AG04450 (cell line): Measurements from ENCODE around the gene ATP6V0B. TPM values are rescaled to one million over a fixed set of nuclear protein-coding genes. Genes with fewer than 3 reads are reported as not detected.

Source experiments
- CTCF ChIA-PET: fragments of 300-600, 350-600 bp; formaldehyde crosslinking; extraction: SDS; loops from one replicate; lab custom pipeline; 2022; ENCODE audit warnings: antibody characterized with exemption, inconsistent platforms; lab: Charles Lee
- POLR2A ChIA-PET: fragments of 350-600 bp; formaldehyde crosslinking; extraction: SDS; loops from one replicate; lab custom pipeline; 2021; ENCODE audit warnings: antibody characterized with exemption, inconsistent platforms; lab: Yijun Ruan, JAX
- DNase-seq: peaks from one replicate; pipeline ENCODE4 v3.0.0-alpha.2; 2011; ENCODE audit warnings: low read depth, low spot score
- H3K27ac ChIP-seq: one replicate; pipeline ENCODE4 v1.5.1; 2012; ENCODE audit warnings: low read depth, low read length, control low read depth
- H3K27me3 ChIP-seq: one replicate; pipeline ENCODE4 v1.6.0; 2012; ENCODE audit warnings: low read length; ENCODE audit not compliant: control insufficient read depth, insufficient read depth
- H3K4me3 ChIP-seq: 2 replicates; pipeline ENCODE4 v1.5.1; 2011; ENCODE audit warnings: mild to moderate bottlenecking, low read depth, low read length, control low read depth
- H3K9me3 ChIP-seq: 2 replicates; pipeline ENCODE4 v1.5.1; 2012; ENCODE audit warnings: low read length; ENCODE audit not compliant: control insufficient read depth, insufficient read depth
- CTCF ChIP-seq: IDR thresholded peaks from 2 replicates; pipeline ENCODE4 v1.5.1; 2011; ENCODE audit warnings: low read depth, low read length, control low read depth, inconsistent platforms
- polyA plus RNA-seq: library from polyadenylated mRNA; depleted of rRNA; stranded (reverse); fragments of >200 nt; gene quantifications from 2 replicates; pipeline ENCODE4 v1.2.3, GENCODE V29; 2011

Gene ATP6V0B
- polyA plus RNA-seq, 1 experiment, result 130 TPM

GRCh38 chr1:43945674-43946235 is 29.0 kb upstream of the ATP6V0B start:
- ChIA-PET CTCF (interaction anchor here (0.6 to 7.5 kb wide), 7 partner anchors 9 to 182 kb away, joined by 3 to 80 read pairs (median 7); partner anchors contain the start of genes ARTN and DPH2), POLR2A (interaction anchor here (0.6 to 1.6 kb wide), 4 partner anchors 11 to 296 kb away, joined by 3 to 5 read pairs (median 4); partner anchors contain the start of genes ATP6V0B and KDM4A)
- H3K27ac ChIP-seq, result no peak overlapping the region

DNA sequence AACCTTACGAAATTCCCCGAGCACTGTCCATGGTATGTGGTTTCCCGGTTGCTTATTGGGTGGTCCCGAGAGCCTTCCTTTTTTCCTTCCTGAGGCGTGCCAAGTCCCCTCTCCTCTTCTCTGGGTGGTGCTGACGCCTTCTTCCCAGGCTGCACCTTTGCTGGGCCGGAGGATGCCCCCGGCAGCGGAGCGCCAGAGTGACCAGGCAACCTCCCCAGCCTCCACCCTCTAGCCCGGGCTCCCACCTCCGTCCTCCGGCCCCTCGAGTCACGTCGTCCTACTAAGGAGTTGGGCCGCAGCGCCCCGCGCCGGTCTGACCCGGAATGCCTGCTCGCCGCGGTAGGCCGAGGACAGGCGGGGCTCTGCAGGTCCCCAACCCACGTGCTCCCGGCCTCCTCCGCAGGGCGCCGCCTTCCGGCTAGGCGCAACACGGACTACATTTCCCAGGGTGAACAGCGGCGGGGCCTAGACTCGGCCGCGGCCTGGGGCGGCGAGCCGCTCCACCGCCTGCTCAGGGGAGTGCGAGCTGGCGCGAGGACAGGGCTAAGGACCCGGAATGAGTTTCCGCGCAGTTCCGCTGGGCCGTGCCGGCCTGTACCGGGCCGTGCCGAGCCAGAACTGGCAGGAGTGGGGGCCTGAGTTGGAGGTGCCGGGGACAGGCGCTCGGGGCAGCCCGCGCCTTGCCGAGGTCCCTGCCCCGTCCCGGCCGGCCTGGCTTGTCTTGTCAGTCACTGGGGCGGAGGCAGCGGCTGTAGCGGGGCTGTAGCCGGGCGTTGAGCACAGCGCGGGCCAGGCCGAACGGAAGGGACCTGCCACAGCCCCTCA is 28.3 kb upstream of the ATP6V0B start, which contains the start of gene IPO13:
Gene IPO13, plus strand, starts transcription at position 715 of the 825 bp plus-strand sequence. CDS start 651 bp downstream, outside the sequence.
- no peaks in the 10 kb centered on the region; the same call in 1 of the 2 replicates for H3K9me3 ChIP-seq
- peak; percentile 84 for DNase-seq
- H3K27me3 ChIP-seq, result no peaks in the 10 kb centered on the region
- CTCF ChIA-PET, result interaction anchor here (0.6 to 7.5 kb wide), 8 partner anchors 9 to 183 kb away, joined by 3 to 80 read pairs (median 7); partner anchors contain the start of genes ARTN and DPH2
- peak; percentile 46 for TF ChIP-seq CTCF
- POLR2A ChIA-PET, result interaction anchor here (0.6 to 1.6 kb wide), 5 partner anchors 12 to 296 kb away, joined by 3 to 5 read pairs (median 4); partner anchors contain the start of genes ATP6V0B, DPH2 and KDM4A
- H3K4me3 ChIP-seq, result peak within 1 kb of the TSS; percentile 91
- peak within 1 kb of the TSS; percentile 82 for H3K27ac ChIP-seq

More at GRCh38 chr1:43945674-43946235, 29.0 kb upstream of the ATP6V0B start:
- Histone ChIP-seq H3K9me3 (no peaks in the 10 kb centered on the region; the same call in 1 of the 2 replicates), H3K4me3 (peak overlapping the region; percentile 91), H3K27me3 (no peaks in the 10 kb centered on the region)
- no peak for DNase-seq
- TF ChIP-seq CTCF, result no peak

DNA sequence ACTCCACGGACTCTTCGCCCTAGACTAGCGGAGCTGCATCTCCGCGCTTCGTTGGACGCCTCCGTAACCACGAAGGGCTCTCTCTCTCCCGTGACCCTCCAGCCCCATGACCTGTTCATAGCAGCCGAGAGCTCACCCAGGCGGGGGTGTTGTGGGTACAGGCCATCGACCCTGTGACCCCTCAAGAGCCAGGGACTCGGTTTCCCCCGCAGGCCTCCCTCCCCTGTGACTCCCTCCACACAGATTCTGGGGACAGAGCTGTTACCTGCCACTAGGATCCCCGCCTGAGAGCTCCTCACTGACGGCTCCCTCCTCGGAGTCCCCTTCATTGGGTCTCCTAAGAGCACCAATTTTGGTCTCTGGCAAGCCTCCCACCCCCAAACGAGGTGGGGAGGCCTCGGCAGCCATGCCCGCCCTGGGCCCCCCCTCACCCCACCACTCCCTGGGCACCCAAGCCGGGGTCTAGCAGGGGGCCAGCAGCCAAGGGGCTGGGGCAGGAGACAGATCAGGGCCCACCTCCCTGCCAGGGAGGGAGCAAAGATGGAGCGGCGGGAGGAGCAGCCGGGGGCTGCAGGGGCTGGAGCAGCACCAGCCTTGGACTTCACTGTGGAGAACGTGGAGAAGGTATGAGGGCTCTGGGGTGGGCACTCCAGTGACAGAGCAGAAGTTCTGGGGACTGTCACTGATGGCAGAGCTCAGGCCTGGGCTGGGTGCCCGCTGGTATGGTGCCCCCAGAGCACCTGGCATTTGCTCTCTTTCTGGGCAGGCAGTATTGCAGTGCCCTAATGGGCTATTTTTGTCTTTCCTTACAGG is 27.5 kb upstream of the ATP6V0B start:
- POLR2A ChIA-PET, result interaction anchor here (1.6 kb wide), 2 partner anchors 23 to 28 kb away, joined by 3 to 5 read pairs; partner anchors contain the start of genes ATP6V0B and DPH2

More for the DNA sequence above, 27.5 kb upstream of the ATP6V0B start:
- TF ChIP-seq CTCF, result no peak
- H3K27ac ChIP-seq, result no peak overlapping the region
- CTCF ChIA-PET, result interaction anchor here (1.3 to 7.5 kb wide), 2 partner anchors 13 to 184 kb away, joined by 7 to 80 read pairs; partner anchors contain the start of gene ARTN
- H3K9me3 ChIP-seq, result no peaks in the 10 kb centered on the region; the same call in 1 of the 2 replicates
- peak overlapping the region; percentile 91 for H3K4me3 ChIP-seq
- H3K27me3 ChIP-seq, result no peaks in the 10 kb centered on the region
- no peak for DNase-seq
